Activated CD8-positive, alpha-beta memory T cell treated with anti-CD3 and anti-CD28 coated beads, Interleukin-2, amount 10 ng/mL, durations not matched to agents 7 days and 5 days (primary cell): ENCODE results near the gene ATP2A3. TPM values are rescaled to one million over a fixed set of nuclear protein-coding genes. Genes with fewer than 3 reads are reported as not detected.

Experiments used
- ATAC-seq: fragments of 150-1000 bp; cut with Tn5 transposase; one replicate; pipeline ENCODE4 v1.10.0; 2021; ENCODE audit warnings: moderate library complexity
- CTCF ChIA-PET: fragments of 350-600 bp; sonication (Branson Sonifier 250); formaldehyde crosslinking; loops from one replicate; lab custom pipeline; 2021; ENCODE audit warnings: antibody characterized with exemption; lab: Charles Lee
- DNase-seq: peaks from one replicate; pipeline ENCODE4 v3.0.0-alpha.2; 2020
- H3K27ac Mint-ChIP-seq: one replicate; pipeline ENCODE4 v1.8.0; 2021; ENCODE audit warnings: mild to moderate bottlenecking, mixed read lengths
- H3K27me3 Mint-ChIP-seq: one replicate; pipeline ENCODE4 v1.8.0; 2021; ENCODE audit warnings: mixed read lengths
- H3K36me3 Mint-ChIP-seq: one replicate; pipeline ENCODE4 v1.8.0; 2021; ENCODE audit warnings: mild to moderate bottlenecking, mixed read lengths
- H3K4me1 Mint-ChIP-seq: one replicate; pipeline ENCODE4 v1.8.0; 2021; ENCODE audit warnings: mixed read lengths
- H3K4me3 Mint-ChIP-seq: one replicate; pipeline ENCODE4 v1.8.0; 2021; ENCODE audit warnings: mild to moderate bottlenecking, moderate library complexity, mixed read lengths
- H3K9me3 Mint-ChIP-seq: one replicate; pipeline ENCODE4 v1.8.0; 2022; ENCODE audit warnings: low read depth, mixed read lengths
- total RNA-seq, 2 experiments: library from RNA; stranded (reverse); gene quantifications; one replicate each; pipeline ENCODE4 v1.2.3, GENCODE V29; 2021

The ATP2A3 gene
- total RNA-seq, 2 experiments from 2014 or later = 264 to 377 TPM

- CTCF ChIA-PET = interaction anchor here (0.6 to 1.0 kb wide), 2 partner anchors 54 to 125 kb away, joined by 3 read pairs; no protein-coding TSS in a partner anchor
- no peak for ATAC-seq
Observed at GRCh38 chr17:3988297-3989040, 24.2 kb upstream of the ATP2A3 start.

GRCh38 chr17:3986939-3987335, 22.7 kb upstream of the ATP2A3 start:
- ATAC-seq (no peak), DNase-seq (no peak)
- Mint-ChIP-seq H3K4me1 (peaks cover 9% of the 10 kb centered on the region), H3K9me3 (no peaks in the 10 kb centered on the region), H3K27ac (no peak overlapping the region), H3K4me3 (no peak overlapping the region), H3K36me3 (no peaks in the 10 kb centered on the region), H3K27me3 (peaks cover 17% of the 10 kb centered on the region)
- CTCF ChIA-PET = interaction anchor here (1.1 to 1.6 kb wide), 2 partner anchors 73 to 303 kb away, joined by 5 to 6 read pairs; no protein-coding TSS in a partner anchor

More at GRCh38 chr17:3988297-3989040, 24.2 kb upstream of the ATP2A3 start:
- no peak overlapping the region for H3K27ac Mint-ChIP-seq
- no peaks in the 10 kb centered on the region for H3K36me3 Mint-ChIP-seq
- H3K4me3 Mint-ChIP-seq = no peak overlapping the region
- peaks cover 9% of the 10 kb centered on the region for H3K4me1 Mint-ChIP-seq
- peaks cover 19% of the 10 kb centered on the region for H3K27me3 Mint-ChIP-seq
- no peak for DNase-seq
- no peaks in the 10 kb centered on the region for H3K9me3 Mint-ChIP-seq

- Mint-ChIP-seq H3K9me3 (no peaks in the 10 kb centered on the region), H3K4me1 (peaks cover 9% of the 10 kb centered on the region), H3K36me3 (no peaks in the 10 kb centered on the region), H3K27ac (no peak overlapping the region), H3K27me3 (peaks cover 13% of the 10 kb centered on the region), H3K4me3 (no peak overlapping the region)
- DNase-seq (no peak), ATAC-seq (no peak)
- CTCF ChIA-PET = interaction anchor here (1.1 to 1.6 kb wide), 2 partner anchors 73 to 303 kb away, joined by 5 to 6 read pairs; no protein-coding TSS in a partner anchor
Observed at GRCh38 chr17:3986270-3986938, 22.2 kb upstream of the ATP2A3 start.

- ATAC-seq (no peak), DNase-seq (no peak)
- CTCF ChIA-PET = interaction anchor here (1.1 to 1.6 kb wide), 2 partner anchors 72 to 302 kb away, joined by 5 to 6 read pairs; no protein-coding TSS in a partner anchor
- Mint-ChIP-seq H3K4me1 (peaks cover 9% of the 10 kb centered on the region), H3K4me3 (no peak overlapping the region), H3K9me3 (no peaks in the 10 kb centered on the region), H3K27me3 (peaks cover 10% of the 10 kb centered on the region), H3K36me3 (no peaks in the 10 kb centered on the region), H3K27ac (no peak overlapping the region)
Observed at GRCh38 chr17:3985846-3986245, 21.6 kb upstream of the ATP2A3 start.

GRCh38 chr17:3983606-3984484, 19.6 kb upstream of the ATP2A3 start:
- Mint-ChIP-seq H3K27me3 (peaks cover 10% of the 10 kb centered on the region), H3K36me3 (no peaks in the 10 kb centered on the region), H3K9me3 (no peaks in the 10 kb centered on the region), H3K4me3 (no peak overlapping the region), H3K4me1 (peaks cover 9% of the 10 kb centered on the region), H3K27ac (no peak overlapping the region)
- no peak for ATAC-seq
- DNase-seq = no peak
- CTCF ChIA-PET = interaction anchor here (1.0 kb wide), 1 partner anchor 70 kb away, joined by 4 read pairs; no protein-coding TSS in a partner anchor

GRCh38 chr17:3982541-3983017, 18.3 kb upstream of the ATP2A3 start:
- ATAC-seq (no peak), DNase-seq (no peak)
- H3K36me3 Mint-ChIP-seq = no peaks in the 10 kb centered on the region
- no peak overlapping the region for H3K4me3 Mint-ChIP-seq
- no peaks in the 10 kb centered on the region for H3K9me3 Mint-ChIP-seq
- CTCF ChIA-PET = interaction anchor here (0.8 kb wide), 1 partner anchor 69 kb away, joined by 3 read pairs; no protein-coding TSS in a partner anchor
- H3K27ac Mint-ChIP-seq = no peak overlapping the region
- peaks cover 9% of the 10 kb centered on the region for H3K4me1 Mint-ChIP-seq
- H3K27me3 Mint-ChIP-seq = peaks cover 10% of the 10 kb centered on the region

- CTCF ChIA-PET = interaction anchor here (0.8 to 1.4 kb wide), 2 partner anchors 17 to 69 kb away, joined by 3 to 4 read pairs; no protein-coding TSS in a partner anchor
- Mint-ChIP-seq H3K27ac (no peak overlapping the region), H3K9me3 (no peaks in the 10 kb centered on the region), H3K36me3 (no peaks in the 10 kb centered on the region), H3K27me3 (peaks cover 10% of the 10 kb centered on the region), H3K4me3 (no peak overlapping the region), H3K4me1 (peaks cover 9% of the 10 kb centered on the region)
- no peak for DNase-seq
- ATAC-seq = no peak
Observed at GRCh38 chr17:3982113-3982512, 17.9 kb upstream of the ATP2A3 start.

GRCh38 chr17:3981455-3981854, 17.2 kb upstream of the ATP2A3 start:
- ATAC-seq = no peak
- DNase-seq = no peak
- no peaks in the 10 kb centered on the region for H3K9me3 Mint-ChIP-seq
- H3K4me3 Mint-ChIP-seq = no peak overlapping the region
- peaks cover 7% of the 10 kb centered on the region for H3K27me3 Mint-ChIP-seq
- H3K36me3 Mint-ChIP-seq = no peaks in the 10 kb centered on the region
- CTCF ChIA-PET = interaction anchor here (1.4 to 1.9 kb wide), 2 partner anchors 16 to 68 kb away, joined by 4 to 5 read pairs; no protein-coding TSS in a partner anchor
- H3K4me1 Mint-ChIP-seq = peaks cover 9% of the 10 kb centered on the region
- H3K27ac Mint-ChIP-seq = no peak overlapping the region

- H3K27me3 Mint-ChIP-seq = no peaks in the 10 kb centered on the region
- H3K9me3 Mint-ChIP-seq = no peaks in the 10 kb centered on the region
- H3K4me1 Mint-ChIP-seq = peaks cover 9% of the 10 kb centered on the region
- ATAC-seq = no peak
- CTCF ChIA-PET = interaction anchor here (1.4 to 1.9 kb wide), 3 partner anchors 15 to 67 kb away, joined by 4 to 5 read pairs (median 5); no protein-coding TSS in a partner anchor
- H3K4me3 Mint-ChIP-seq = no peak overlapping the region
- H3K36me3 Mint-ChIP-seq = no peaks in the 10 kb centered on the region
- no peak overlapping the region for H3K27ac Mint-ChIP-seq
- no peak for DNase-seq
Observed at GRCh38 chr17:3980381-3981014, 16.3 kb upstream of the ATP2A3 start.

GRCh38 chr17:3979290-3979611, 15.0 kb upstream of the ATP2A3 start:
- Mint-ChIP-seq H3K36me3 (peaks cover 5% of the 10 kb centered on the region), H3K27me3 (no peaks in the 10 kb centered on the region), H3K4me3 (no peak overlapping the region), H3K9me3 (peaks cover 7% of the 10 kb centered on the region), H3K27ac (no peak overlapping the region), H3K4me1 (peaks cover 6% of the 10 kb centered on the region)
- ATAC-seq (no peak), DNase-seq (no peak)
- CTCF ChIA-PET = interaction anchor here (1.4 to 1.5 kb wide), 2 partner anchors 25 to 65 kb away, joined by 5 read pairs; no protein-coding TSS in a partner anchor

GRCh38 chr17:3978421-3979289, 14.4 kb upstream of the ATP2A3 start:
- H3K9me3 Mint-ChIP-seq = peaks cover 7% of the 10 kb centered on the region
- CTCF ChIA-PET = interaction anchor here (1.4 to 2.1 kb wide), 2 partner anchors 26 to 65 kb away, joined by 4 to 5 read pairs; no protein-coding TSS in a partner anchor
- H3K27ac Mint-ChIP-seq = no peak overlapping the region
- ATAC-seq = no peak
- peaks cover 5% of the 10 kb centered on the region for H3K36me3 Mint-ChIP-seq
- H3K4me3 Mint-ChIP-seq = no peak overlapping the region
- H3K4me1 Mint-ChIP-seq = peaks cover 3% of the 10 kb centered on the region
- H3K27me3 Mint-ChIP-seq = no peaks in the 10 kb centered on the region
- no peak for DNase-seq
